Glutamatergic neuron (in vitro differentiated cells): ENCODE results near the gene HRAS. TPM values are rescaled to one million over a fixed set of nuclear protein-coding genes. Genes with fewer than 3 reads are reported as not detected.

Experiments
- DNase-seq: peaks from one replicate; pipeline ENCODE4 v3.0.0; 2022
- H3K27ac Mint-ChIP-seq: one replicate; pipeline ENCODE4 v1.8.0; 2020; ENCODE audit warnings: mild to moderate bottlenecking, mixed read lengths, inconsistent platforms; ENCODE audit not compliant: unreplicated experiment
- H3K27me3 Mint-ChIP-seq: one replicate; pipeline ENCODE4 v1.8.0; 2020; ENCODE audit warnings: mild to moderate bottlenecking, moderate library complexity, mixed read lengths, inconsistent platforms; ENCODE audit not compliant: unreplicated experiment
- H3K36me3 Mint-ChIP-seq: one replicate; pipeline ENCODE4 v1.8.0; 2020; ENCODE audit warnings: mild to moderate bottlenecking, mixed read lengths, inconsistent platforms; ENCODE audit not compliant: unreplicated experiment
- H3K4me1 Mint-ChIP-seq: one replicate; pipeline ENCODE4 v1.8.0; 2020; ENCODE audit warnings: mild to moderate bottlenecking, low read depth, mixed read lengths, inconsistent platforms; ENCODE audit not compliant: unreplicated experiment
- H3K4me3 Mint-ChIP-seq: one replicate; pipeline ENCODE4 v1.8.0; 2020; ENCODE audit warnings: mild to moderate bottlenecking, mixed read lengths, inconsistent platforms; ENCODE audit not compliant: unreplicated experiment
- H3K9me3 Mint-ChIP-seq: one replicate; pipeline ENCODE4 v1.8.0; 2020; ENCODE audit warnings: mild to moderate bottlenecking, moderate library complexity, mixed read lengths, inconsistent platforms; ENCODE audit not compliant: unreplicated experiment
- CTCF ChIP-seq: fragments of 200-600 bp; sonication (generic); IDR thresholded peaks from one replicate; pipeline ENCODE4 v1.5.0; 2021; ENCODE audit not compliant: partially characterized antibody, unreplicated experiment
- total RNA-seq: library from RNA; stranded (reverse); fragmentation: NEBNext Ultra II Directional; extraction: Animal tissue kit (Norgen Biotek cat#: 25700); gene quantifications from one replicate; pipeline ENCODE4 v1.2.1, GENCODE V29; 2021; ENCODE audit not compliant: unreplicated experiment

The HRAS gene
- total RNA-seq, 1 donor from 2014 or later, result 140 TPM

- no peak for TF ChIP-seq CTCF
- H3K27me3 Mint-ChIP-seq, result peaks cover 10% of the 10 kb centered on the region
- H3K36me3 Mint-ChIP-seq, result no peaks in the 10 kb centered on the region
- peak overlapping the region; percentile 42 for H3K4me3 Mint-ChIP-seq
- H3K4me1 Mint-ChIP-seq, result peaks cover 17% of the 10 kb centered on the region
- H3K27ac Mint-ChIP-seq, result no peak overlapping the region
- H3K9me3 Mint-ChIP-seq, result peaks cover 6% of the 10 kb centered on the region
- DNase-seq, result no peak
Measured at GRCh38 chr11:579830-580601, 44.6 kb upstream of the HRAS start.

- no peaks in the 10 kb centered on the region for H3K36me3 Mint-ChIP-seq
- TF ChIP-seq CTCF, result no peak
- H3K4me3 Mint-ChIP-seq, result peak overlapping the region; percentile 95
- H3K27ac Mint-ChIP-seq, result no peak overlapping the region
- peaks cover 16% of the 10 kb centered on the region for H3K27me3 Mint-ChIP-seq
- no peak for DNase-seq
- peaks cover 12% of the 10 kb centered on the region for H3K9me3 Mint-ChIP-seq
- peaks cover 26% of the 10 kb centered on the region for H3K4me1 Mint-ChIP-seq
Measured at GRCh38 chr11:578276-579035, 43.1 kb upstream of the HRAS start.

- Mint-ChIP-seq H3K4me1 (peaks cover 26% of the 10 kb centered on the region), H3K4me3 (peak overlapping the region; percentile 95), H3K27me3 (peaks cover 16% of the 10 kb centered on the region), H3K36me3 (no peaks in the 10 kb centered on the region), H3K27ac (peak overlapping the region; percentile 82), H3K9me3 (peaks cover 12% of the 10 kb centered on the region)
- DNase-seq, result no peak
- TF ChIP-seq CTCF, result no peak
Measured at GRCh38 chr11:577611-577894, 42.2 kb upstream of the HRAS start.

- DNase-seq, result no peak
- Mint-ChIP-seq H3K4me3 (peak overlapping the region; percentile 95), H3K9me3 (peaks cover 12% of the 10 kb centered on the region), H3K27me3 (peaks cover 16% of the 10 kb centered on the region), H3K4me1 (peaks cover 26% of the 10 kb centered on the region), H3K36me3 (no peaks in the 10 kb centered on the region), H3K27ac (peak overlapping the region; percentile 82)
- TF ChIP-seq CTCF, result no peak
Measured at GRCh38 chr11:576811-577610, 41.6 kb upstream of the HRAS start.
